Esophagus muscularis mucosa (tissue), 3 donors: ENCODE measurements around the gene RPS6KA1.

Experiments
- POLR2AphosphoS5 ChIP-seq, 2 donors: sonication (generic); formaldehyde crosslinking; IDR thresholded peaks; one replicate each; pipeline ENCODE4 v1.6.1; 2017; ENCODE audit warnings: antibody characterized with exemption in 2 of 2
- TF ChIP-seq, protein P1 (sequence below), 3 experiments: fragments of 200-600 bp in 2 of 3; fragments of 450-650 bp in 1 of 3; sonication (generic) in 2 of 3; IDR thresholded peaks; one replicate each; pipeline ENCODE4 v1.5.1; 2017 to 2019; ENCODE audit warnings: antibody characterized with exemption in 3 of 3, mild to moderate bottlenecking in 2 of 3, moderate library complexity in 1 of 3

DNA sequence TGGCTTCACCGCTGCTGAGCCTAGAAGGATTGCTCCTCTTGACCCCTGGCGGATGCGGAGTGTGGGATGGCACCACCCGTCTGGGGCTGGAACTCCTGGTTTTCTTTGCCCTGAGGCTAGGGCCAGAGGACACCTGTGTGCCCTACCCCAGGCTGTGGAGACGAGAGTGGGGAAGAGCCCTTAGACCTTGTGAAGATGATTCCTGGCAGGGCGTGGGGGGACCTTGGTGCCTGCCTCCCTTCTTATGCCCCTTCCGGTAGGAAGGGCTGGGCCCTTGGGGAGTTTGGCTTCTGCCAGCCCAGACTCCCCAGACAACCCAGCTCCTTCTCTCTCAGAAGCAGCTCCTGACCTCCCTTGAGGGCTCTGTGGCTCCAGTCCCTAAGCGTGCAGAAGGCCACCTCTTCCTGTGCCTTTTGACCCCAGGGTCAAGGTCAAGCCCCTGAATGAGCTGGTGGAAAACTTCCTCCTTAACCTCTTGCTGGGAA, 891 bp downstream of the RPS6KA1 start:
- TF ChIP-seq, protein P1, sequence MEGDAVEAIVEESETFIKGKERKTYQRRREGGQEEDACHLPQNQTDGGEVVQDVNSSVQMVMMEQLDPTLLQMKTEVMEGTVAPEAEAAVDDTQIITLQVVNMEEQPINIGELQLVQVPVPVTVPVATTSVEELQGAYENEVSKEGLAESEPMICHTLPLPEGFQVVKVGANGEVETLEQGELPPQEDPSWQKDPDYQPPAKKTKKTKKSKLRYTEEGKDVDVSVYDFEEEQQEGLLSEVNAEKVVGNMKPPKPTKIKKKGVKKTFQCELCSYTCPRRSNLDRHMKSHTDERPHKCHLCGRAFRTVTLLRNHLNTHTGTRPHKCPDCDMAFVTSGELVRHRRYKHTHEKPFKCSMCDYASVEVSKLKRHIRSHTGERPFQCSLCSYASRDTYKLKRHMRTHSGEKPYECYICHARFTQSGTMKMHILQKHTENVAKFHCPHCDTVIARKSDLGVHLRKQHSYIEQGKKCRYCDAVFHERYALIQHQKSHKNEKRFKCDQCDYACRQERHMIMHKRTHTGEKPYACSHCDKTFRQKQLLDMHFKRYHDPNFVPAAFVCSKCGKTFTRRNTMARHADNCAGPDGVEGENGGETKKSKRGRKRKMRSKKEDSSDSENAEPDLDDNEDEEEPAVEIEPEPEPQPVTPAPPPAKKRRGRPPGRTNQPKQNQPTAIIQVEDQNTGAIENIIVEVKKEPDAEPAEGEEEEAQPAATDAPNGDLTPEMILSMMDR (IDR thresholded peaks at IDR 0.05), result no peak
- no peak for TF ChIP-seq POLR2AphosphoS5 (IDR thresholded peaks at IDR 0.05)
